RPMI8226 (cell line): Measurements from ENCODE around the gene FBLN7.
A peak's percentile ranks its signal among the peaks of the same experiment; 100 is the strongest.
"Not testable (repeated sequence)": the region's sequence is repeated elsewhere in the genome, so short reads cannot be mapped to it uniquely, and the experiment has no call there.

ENCODE experiments used
- DNase-seq: peaks from one replicate; pipeline ENCODE4 v3.0.0-alpha.2; 2015

The FBLN7 gene, protein sequence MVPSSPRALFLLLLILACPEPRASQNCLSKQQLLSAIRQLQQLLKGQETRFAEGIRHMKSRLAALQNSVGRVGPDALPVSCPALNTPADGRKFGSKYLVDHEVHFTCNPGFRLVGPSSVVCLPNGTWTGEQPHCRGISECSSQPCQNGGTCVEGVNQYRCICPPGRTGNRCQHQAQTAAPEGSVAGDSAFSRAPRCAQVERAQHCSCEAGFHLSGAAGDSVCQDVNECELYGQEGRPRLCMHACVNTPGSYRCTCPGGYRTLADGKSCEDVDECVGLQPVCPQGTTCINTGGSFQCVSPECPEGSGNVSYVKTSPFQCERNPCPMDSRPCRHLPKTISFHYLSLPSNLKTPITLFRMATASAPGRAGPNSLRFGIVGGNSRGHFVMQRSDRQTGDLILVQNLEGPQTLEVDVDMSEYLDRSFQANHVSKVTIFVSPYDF

DNA sequence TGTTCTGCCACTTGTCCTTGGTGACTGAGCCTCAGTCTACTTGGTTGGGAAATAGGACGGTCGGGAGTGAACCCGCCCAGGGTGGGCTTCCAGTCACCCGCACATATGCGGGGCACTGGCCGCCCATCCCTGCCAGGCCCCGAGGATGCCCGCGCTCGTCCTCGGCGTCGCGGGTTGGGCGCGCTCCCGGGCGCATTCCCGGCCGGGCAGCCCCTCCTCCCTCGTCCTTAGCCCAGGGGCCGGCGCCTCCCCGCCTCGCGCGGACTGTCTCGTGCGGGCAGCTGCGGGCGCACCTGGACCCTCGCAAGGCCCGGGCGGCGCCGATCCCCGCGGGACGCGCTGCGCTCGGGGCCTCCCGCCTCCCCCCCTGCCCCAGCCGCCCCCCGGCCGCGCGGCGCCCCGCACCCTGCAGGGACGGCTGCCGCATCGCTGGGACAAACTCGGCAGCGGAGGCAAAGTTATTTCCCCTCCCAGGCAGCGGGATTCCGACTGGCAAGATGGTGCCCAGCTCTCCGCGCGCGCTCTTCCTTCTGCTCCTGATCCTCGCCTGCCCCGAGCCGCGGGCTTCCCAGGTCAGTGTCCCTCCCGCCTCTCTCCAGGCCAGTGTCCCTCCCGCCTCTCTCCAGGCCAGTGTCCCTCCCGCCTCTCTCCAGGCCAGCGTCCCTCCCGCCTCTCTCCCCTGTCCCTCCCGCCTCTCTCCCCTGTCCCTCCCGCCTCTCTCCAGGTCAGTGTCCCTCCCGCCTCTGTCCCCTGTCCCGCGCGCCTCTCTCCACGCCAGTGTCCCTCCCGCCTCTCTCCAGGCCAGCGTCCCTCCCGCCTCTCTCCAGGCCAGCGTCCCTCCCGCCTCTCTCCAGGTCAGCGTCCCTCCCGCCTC is at the start of gene FBLN7:
TSS of gene FBLN7 (plus strand) at position 227 of the 874 bp plus-strand sequence. CDS start at position 498, 271 bp downstream.
- DNase-seq, result no peak

DNA sequence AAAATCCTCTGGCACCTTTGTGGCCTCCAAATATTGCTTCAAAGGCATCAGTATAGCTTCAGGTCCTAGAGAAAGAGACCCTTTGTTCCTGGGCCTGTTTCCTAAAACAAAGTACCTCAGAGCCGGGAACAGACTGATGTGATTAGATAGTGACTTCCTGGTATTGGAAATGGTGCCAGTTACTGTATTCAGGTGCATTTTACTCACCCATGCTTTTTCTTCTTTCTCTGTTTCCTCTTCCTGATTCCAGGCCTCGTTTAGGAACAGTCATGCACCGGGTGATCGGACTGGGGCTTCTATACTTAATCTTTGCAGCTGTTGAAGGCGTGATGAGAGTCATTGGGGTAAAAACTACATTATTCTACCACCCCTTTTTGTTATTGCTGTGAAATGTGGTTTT is 48.8 kb upstream of the FBLN7 start:
- DNase-seq, result no peak

DNA sequence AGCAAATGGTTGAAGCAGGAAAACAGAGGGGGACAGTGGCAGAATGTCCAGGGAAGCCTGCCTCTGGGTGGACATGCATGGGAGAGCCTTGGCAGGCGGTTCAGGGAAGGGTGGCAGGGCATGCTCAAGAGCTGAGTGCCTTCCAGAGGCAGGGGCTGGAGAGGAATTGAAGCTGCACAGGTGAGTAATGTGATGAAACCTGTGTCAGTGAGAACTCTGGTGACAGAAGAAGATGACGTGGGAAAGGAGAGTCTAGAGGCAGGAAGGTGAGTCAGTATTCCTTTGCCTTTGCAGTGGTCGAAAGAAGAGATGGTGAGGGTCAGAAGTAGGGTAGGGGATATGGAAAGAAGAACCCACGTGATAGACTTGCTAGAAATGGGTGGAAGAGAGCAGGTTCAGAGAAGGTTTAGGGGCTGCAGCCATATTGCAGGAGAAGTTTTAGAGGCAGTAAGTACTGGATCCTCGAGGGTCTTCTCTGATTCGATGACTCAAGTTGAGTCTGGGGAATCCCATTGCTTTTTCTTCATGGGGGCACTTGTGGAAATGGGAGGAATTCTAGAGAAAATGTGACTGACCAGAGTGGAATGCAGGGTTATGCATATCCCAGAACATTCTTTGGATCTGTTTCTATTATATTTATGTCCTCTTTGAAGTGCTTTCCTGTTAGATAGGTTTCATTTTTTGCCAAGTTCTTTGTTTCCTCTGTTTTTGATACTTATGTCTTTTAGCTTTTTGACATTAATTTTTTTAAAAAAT is 45.7 kb upstream of the FBLN7 start:
- no peak for DNase-seq

DNA sequence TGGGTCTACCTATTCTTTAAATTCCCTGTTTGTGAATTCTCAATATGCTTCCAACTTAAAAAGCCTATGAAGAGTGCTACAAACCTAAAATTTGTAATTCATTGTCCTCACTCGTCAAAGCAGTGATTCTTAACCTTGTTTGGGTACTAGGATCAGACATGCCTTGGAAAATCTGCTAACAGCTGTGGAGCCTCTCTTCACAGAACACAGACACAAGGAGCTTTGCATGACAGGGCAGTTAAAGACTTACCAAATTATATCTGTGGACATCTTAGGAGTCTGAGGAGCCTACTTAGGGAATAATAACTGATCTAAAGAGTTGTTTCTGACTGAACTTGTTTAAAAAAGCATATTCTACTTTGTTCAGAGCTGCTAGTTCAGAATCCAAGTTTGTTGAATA is 45.0 kb upstream of the FBLN7 start:
- DNase-seq, result no peak

DNA sequence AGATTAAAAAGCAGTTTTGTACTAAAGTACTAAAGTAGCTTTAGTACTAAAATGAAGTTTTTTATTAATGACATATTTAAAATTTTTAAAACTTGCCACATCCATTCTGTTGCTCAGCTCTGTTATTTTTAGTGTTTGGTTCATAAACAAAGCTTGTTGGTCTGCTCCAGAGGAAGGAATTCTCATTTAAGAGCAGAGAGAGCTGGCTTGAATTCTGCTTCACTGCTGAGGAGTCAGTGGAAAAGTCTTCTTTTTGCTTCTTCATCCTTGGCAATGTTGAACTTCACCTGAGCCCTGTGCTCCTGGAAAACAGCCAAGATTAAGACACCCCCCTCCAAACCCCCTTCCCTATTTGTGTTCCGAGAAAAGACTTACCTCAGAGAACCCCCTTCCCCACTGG is 42.5 kb upstream of the FBLN7 start:
- DNase-seq, result no peak

DNA sequence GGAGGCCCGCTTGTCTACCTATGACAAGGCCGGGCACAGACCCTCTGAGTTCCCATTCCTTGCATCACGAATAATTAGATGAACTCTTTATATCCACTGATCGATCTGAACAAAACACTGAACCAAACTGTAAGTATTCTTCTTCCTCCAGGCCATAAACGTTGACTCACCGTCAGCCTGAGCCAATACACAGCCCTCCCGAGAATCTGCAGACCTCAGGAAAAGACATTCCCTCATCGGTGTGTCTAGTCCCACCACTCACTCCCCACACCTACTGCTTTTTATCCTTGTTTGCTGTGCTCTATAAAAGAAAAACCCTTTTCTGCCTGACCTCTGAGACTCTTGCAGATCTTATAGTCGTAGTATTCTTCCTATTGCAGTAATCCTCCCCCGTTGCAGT is 42.1 kb upstream of the FBLN7 start:
- no peak for DNase-seq

DNA sequence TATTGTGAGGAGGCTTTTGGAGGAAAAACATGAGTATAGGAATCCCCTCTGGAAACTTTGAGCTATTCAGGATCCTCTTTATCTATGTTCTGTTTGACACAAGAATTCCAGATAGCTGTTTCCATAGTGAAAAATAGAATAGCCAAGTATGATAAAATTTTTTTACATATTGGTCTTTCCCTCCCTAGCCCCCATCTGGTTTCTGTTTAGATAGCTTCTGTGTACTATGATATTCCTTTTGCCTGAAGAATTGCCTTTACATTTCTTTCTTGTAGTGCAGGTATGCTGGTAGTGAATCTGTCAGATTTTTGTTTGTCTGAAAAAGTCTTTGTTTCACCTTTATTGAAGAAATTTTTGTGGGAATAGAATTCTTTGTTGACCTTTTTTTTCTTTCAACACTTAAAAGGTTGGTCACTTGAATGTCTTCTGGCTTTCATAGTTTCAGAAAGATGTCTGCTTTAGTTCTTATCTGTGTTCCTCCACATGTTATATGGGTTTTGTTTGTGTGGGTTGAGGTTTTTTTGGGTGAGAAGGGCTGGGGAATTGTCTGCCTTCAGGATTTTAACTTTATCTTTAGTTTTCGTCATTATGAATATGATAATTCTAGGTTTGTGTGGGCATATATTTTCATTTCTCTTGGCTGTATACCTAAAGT is 29.9 kb upstream of the FBLN7 start:
- no peak for DNase-seq

DNA sequence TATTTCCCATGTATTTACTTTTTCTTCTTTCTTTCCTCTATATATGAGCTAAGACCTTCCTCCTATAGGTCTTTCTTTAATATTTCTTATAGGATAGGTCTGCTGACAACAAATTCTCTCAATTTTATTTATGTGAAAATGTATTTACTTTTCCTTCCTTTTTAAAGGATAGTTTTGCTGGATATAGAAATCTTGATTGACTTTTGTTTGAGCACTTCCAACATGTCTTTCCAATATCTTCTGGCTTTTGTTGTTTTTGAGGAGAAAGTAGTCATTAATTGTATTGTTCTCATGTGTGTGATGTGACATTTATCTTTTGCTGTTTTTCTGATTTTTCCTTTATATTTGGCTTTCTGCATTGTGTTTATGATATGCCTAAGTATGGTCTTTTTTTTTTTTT is 28.9 kb upstream of the FBLN7 start:
- DNase-seq, result no peak

DNA sequence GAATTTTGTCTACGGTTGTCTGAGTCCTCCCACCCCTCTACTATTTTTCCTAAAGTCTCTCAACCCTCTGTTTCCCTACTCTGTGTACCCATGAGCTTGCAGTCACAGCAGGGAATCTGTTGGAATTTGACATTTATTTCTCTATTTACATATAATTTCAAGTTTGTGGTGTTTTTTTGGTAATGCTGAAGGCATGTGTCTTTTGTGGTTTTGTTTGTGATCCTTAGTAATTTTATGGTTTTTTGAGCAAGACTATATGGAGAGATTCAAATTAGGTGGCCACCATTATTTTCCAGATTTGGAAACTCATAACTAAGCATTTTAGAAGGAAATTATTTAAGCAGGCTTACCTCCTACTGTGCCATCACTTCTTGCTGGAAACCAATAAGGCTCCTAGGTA is 27.2 kb upstream of the FBLN7 start:
- DNase-seq, result no peak

DNA sequence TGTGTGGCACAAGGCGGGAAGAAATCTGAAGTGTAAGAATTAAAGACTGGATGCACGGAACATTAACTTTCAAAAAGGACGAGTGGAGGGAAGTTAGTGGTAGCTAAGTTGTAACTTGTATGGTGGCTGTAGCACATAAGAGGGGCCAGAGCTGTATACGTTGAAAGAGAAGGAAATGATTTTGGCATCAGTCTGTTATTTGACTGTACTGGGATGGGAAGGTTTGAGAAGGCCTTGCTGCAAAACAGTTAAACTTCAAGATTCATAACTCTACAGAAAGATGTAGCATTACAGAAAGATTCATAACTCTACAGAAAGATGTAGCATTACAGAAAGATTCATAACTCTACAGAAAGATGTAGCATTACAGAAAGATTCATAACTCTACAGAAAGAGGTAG is 24.8 kb upstream of the FBLN7 start:
- not testable (repeated sequence) for DNase-seq

DNA sequence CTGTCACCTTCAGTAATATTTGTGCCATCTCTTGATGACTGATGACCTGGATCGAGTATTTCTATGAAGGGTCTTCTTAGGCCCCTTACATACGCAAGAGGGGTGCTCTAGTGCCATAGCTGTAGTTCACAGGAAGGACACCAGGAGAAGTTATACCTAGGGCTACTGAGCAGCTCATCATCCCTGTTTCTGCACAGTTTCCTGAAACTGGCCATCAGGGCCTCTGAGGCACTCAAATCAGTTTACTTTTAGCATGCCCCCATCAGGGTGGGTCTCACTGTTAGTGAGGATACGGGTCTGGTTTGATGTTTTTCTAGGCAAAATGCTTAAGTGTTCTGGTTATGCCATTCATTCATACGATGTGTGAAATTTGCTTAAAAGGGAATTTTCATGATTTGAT is 20.0 kb upstream of the FBLN7 start:
- no peak for DNase-seq

DNA sequence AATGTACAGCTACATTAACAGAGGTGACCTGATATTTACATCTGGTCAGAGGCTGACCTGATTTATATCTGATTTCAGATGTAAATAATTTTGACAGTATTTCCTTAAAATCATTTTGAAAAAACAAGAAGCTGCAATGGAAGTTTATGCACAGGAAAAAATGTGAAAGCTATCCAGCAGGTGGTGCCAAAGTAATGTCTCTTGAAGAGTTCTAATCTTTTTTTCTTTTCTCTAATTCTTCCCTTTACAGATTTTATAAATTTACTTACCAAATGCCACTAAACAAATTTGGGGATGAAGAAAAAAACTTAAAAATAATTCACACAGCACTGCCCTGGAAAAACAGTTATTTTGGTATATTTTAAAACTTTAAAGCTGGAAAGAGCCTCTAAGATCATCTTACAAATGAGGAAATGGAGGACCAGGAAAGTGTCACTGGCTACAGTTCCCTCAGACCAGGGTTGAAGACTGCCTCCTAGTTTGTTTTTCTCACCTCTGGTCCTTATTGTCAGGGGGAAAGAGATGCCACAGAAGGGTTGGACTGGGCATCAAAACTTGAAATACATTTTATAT is 16.4 kb upstream of the FBLN7 start:
- DNase-seq, result peak; percentile 43

DNA sequence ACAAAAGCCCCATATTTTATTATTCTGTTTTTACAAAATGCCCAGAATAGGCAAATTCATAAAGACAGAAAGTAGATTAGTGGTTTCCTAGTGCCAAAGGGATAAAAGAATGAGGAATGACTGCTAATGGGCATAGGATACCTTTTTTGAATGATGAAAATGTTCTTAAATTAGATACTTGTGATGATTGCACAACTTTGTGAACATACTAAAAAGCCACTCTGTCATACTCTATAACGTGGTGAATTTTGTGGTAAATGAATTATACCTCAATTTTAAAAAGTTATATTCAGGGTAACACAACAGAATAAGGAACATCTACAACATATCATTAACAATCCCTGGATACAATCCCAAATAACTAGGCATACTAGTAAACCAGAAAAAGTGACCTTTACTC is 9.1 kb upstream of the FBLN7 start:
- no peak for DNase-seq

DNA sequence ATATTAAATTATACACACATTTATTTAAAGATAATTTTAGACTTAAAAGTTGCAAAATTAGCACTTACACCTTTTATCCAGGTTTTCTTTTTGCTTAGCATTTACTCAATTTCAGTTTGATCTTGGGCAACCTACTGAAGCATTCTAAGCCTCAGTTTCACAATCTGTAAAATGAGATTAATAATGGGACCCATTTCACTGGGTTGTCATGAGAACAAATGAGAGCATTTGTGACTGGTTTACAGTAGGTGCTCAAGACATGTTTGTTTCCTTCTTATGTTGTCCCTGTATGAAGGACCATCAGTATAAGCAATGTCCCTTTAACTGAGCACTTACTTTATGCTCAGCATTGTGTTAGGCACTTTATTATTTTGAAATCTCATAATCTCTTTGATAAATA is 4.8 kb upstream of the FBLN7 start:
- DNase-seq, result no peak

DNA sequence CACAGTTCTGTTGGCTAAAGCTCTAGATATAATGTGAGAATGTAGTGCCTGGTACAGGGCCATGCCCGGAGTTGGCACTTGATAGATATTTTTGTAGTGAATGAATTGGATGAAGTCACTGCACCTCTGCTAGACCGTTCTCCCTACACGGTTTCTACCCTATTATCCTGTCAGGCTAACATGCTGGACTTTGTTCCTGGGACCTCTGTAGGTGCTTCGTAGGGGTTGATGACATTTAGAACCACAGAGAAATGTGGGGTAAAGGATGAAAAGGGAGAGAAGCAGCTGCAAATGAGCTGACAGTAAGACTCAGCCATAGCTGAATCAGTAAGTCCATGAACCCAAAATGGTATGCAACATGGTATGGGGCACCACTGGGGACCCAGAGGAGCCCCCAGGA is 4.1 kb upstream of the FBLN7 start:
- no peak for DNase-seq

DNA sequence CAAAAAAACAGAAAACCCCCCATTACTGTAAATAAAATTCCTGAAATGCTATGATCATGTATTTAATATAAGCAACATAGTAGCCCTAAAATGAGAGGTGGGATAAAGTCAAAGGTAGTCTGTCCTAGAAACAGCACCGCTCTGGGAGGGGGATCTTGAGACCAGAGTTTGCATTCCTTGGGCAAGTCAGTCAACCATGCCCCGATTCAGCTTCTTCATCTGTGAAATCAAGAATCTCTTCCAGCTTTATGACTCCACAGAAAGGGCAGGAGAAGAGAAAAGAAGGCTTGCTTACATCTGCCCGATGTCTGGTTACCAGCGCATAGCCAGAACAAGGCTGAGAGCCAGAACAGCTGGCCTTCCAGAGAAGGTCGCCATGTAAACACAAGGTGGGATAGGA is 2.1 kb upstream of the FBLN7 start:
- no peak for DNase-seq

DNA sequence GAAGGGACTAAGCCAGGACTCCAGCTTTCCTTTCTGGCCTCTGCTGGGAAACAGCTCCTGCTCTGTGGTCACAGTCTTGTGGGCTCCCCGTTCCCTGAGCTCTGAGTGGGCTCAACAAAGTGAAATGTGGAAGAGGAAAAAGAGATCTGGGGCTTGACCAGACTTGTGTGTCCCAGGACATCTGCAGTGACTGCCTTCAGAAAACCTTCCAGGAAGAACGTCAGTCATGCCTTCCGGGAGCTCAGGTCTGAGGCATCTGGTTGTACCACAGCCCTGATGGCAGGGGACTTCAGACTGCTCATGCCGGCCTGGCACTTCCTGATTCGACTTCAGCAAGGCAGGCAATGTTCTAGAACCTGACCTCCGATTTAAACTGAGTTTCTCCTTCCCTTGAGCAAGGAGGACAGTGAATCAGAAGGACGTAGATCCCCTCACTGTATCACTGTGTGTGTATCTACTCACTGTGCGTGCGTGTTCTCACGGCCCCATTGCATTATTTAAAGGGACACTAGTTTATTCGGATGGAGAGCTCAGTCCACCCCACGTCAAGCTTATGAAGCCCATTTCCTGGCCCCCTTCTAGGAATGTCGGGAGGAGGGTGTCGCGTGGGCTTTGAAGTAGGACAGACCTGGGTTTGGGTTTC is 548 bp upstream of the FBLN7 start:
- DNase-seq, result no peak

DNA sequence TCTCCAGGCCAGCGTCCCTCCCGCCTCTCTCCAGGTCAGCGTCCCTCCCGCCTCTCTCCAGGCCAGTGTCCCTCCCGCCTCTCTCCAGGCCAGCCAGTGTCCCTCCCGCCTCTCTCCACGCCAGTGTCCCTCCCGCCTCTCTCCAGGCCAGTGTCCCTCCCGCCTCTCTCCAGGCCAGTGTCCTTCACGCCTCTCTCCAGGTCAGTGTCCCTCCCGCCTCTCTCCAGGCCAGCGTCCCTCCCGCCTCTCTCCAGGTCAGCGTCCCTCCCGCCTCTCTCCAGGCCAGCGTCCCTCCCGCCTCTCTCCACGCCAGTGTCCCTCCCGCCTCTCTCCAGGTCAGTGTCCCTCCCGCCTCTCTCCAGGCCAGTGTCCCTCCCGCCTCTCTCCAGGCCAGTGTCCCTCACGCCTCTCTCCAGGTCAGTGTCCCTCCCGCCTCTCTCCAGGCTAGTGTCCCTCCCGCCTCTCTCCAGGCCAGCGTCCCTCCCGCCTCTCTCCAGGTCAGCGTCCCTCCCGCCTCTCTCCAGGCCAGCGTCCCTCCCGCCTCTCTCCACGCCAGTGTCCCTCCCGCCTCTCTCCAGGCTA is 939 bp downstream of the FBLN7 start:
- not testable (repeated sequence) for DNase-seq

DNA sequence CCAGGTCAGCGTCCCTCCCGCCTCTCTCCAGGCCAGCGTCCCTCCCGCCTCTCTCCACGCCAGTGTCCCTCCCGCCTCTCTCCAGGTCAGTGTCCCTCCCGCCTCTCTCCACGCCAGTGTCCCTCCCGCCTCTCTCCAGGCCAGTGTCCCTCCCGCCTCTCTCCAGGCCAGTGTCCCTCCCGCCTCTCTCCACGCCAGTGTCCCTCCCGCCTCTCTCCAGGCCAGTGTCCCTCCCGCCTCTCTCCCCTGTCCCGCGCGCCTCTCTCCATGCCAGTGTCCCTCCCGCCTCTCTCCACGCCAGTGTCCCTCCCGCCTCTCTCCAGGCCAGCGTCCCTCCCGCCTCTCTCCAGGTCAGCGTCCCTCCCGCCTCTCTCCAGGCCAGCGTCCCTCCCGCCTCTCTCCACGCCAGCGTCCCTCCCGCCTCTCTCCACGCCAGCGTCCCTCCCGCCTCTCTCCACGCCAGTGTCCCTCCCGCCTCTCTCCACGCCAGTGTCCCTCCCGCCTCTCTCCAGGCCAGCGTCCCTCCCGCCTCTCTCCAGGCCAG is 1.5 kb downstream of the FBLN7 start:
- DNase-seq, result not testable (repeated sequence)

DNA sequence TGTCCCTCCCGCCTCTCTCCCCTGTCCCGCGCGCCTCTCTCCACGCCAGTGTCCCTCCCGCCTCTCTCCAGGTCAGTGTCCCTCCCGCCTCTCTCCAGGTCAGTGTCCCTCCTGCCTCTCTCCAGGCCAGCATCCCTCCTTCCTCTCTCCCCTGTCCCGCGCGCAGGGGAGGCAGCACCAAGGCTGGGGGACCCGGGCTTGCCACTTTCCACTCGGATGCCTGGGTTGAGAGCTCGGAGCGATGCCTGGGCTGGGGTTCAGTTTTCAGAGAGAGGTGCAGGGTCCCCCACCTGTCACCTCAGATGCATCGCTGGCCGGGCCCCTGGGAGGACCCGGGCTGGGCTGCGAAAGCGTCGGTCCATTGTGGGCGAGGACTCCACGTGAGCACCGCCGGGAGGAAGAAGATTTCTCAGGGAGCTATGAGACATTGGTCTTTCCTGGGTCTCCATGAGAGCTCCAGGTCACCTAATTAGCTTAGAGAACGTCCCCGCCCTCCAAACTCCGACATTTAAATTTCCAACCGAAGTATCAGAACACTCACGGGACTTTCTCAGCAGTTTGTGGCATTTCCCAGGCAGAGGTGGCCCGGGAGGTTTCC is 2.1 kb downstream of the FBLN7 start:
- DNase-seq, result no peak
